HepG2 (cell line): ENCODE measurements around the gene TOP1. TPM values are rescaled to one million over a fixed set of nuclear protein-coding genes. Genes with fewer than 3 reads are reported as not detected.

ENCODE experiments used
- ARHGAP35 ChIP-seq: sonication (generic); formaldehyde crosslinking; IDR thresholded peaks from 2 replicates; pipeline ENCODE4 v1.9.0; 2022; ENCODE audit warnings: mild to moderate bottlenecking, inconsistent platforms, moderate library complexity, missing genetic modification reagents, borderline replicate concordance
- BCL3 ChIP-seq: sonication (generic); formaldehyde crosslinking; IDR thresholded peaks from 2 replicates; pipeline ENCODE4 v1.5.1; 2020; ENCODE audit warnings: mild to moderate bottlenecking, missing genetic modification reagents, moderate library complexity
- CBFB ChIP-seq: sonication (generic); formaldehyde crosslinking; IDR thresholded peaks from 2 replicates; pipeline ENCODE4 v1.4.0; 2020; ENCODE audit warnings: missing genetic modification reagents
- EP300 ChIP-seq, 3 experiments: sonication (generic) in 1 of 3; formaldehyde crosslinking in 1 of 3; IDR thresholded peaks; 2 replicates each; pipeline versions ENCODE4 v1.5.1 to v1.6.1; 2011 to 2020; ENCODE audit warnings: low read depth in 2 of 3, low read length in 2 of 3, borderline replicate concordance in 1 of 3, improper control_type of control experiment in 1 of 3, mild to moderate bottlenecking in 1 of 3, missing genetic modification reagents in 1 of 3, moderate library complexity in 1 of 3
- KDM2A ChIP-seq: sonication (generic); formaldehyde crosslinking; IDR thresholded peaks from 2 replicates; pipeline ENCODE4 v1.4.0; 2020; ENCODE audit warnings: low read depth, missing genetic modification reagents, borderline replicate concordance
- MEF2D ChIP-seq: sonication (generic); formaldehyde crosslinking; IDR thresholded peaks from 2 replicates; pipeline ENCODE4 v1.5.1; 2020; ENCODE audit warnings: mild to moderate bottlenecking, missing genetic modification reagents
- MEIS1 ChIP-seq: sonication (generic); formaldehyde crosslinking; IDR thresholded peaks from 2 replicates; pipeline ENCODE4 v1.9.0; 2021; ENCODE audit warnings: mild to moderate bottlenecking, missing genetic modification reagents, moderate library complexity, borderline replicate concordance
- MXD1 ChIP-seq: sonication (generic); formaldehyde crosslinking; IDR thresholded peaks from 2 replicates; pipeline ENCODE4 v1.4.0; 2020; ENCODE audit warnings: mild to moderate bottlenecking, missing genetic modification reagents
- NCOR1 ChIP-seq: fragments of 200-600 bp; sonication (generic); IDR thresholded peaks from 2 replicates; pipeline ENCODE4 v1.7.0; 2017; ENCODE audit warnings: antibody characterized with exemption, low read length, borderline replicate concordance
- SKI ChIP-seq: fragments of 450-650 bp; IDR thresholded peaks from one replicate; pipeline ENCODE4 v1.6.1; 2018; ENCODE audit warnings: mild to moderate bottlenecking; ENCODE audit not compliant: partially characterized antibody
- SNAPC4 ChIP-seq: sonication (generic); formaldehyde crosslinking; IDR thresholded peaks from 2 replicates; pipeline ENCODE4 v1.4.0; 2020; ENCODE audit warnings: mild to moderate bottlenecking, missing genetic modification reagents
- ZBTB44 ChIP-seq: sonication (generic); formaldehyde crosslinking; IDR thresholded peaks from 2 replicates; pipeline ENCODE4 v1.4.0; 2020; ENCODE audit warnings: missing genetic modification reagents
- ZFP62 ChIP-seq: sonication (generic); formaldehyde crosslinking; IDR thresholded peaks from 2 replicates; pipeline ENCODE4 v1.4.0; 2020; ENCODE audit warnings: missing genetic modification reagents
- ZNF557 ChIP-seq: sonication (generic); formaldehyde crosslinking; IDR thresholded peaks from 2 replicates; pipeline ENCODE4 v1.4.0; 2020; ENCODE audit warnings: missing genetic modification reagents
- ZNF577 ChIP-seq: sonication (generic); formaldehyde crosslinking; IDR thresholded peaks from 2 replicates; pipeline ENCODE4 v1.4.0; 2020; ENCODE audit warnings: mild to moderate bottlenecking, low read depth, missing genetic modification reagents, borderline replicate concordance
- polyA plus RNA-seq, 8 experiments: library from polyadenylated mRNA; depleted of rRNA in 3 of 8; stranded (reverse) in 7 of 8; unstranded in 1 of 8; fragments of >200 nt; fragmentation: Illumina TruSeq in 4 of 8; extraction: Trizol in 4 of 8; gene quantifications; 2 replicates each; pipeline versions ENCODE4 v1.2.1 to v1.2.3, GENCODE V29; 2011 to 2016; ENCODE audit warnings: low read depth in 4 of 8, missing spikeins in 1 of 8, mixed read lengths in 1 of 8; ENCODE audit not compliant: insufficient read depth in 1 of 8
- total RNA-seq, 5 experiments: library from RNA; depleted of rRNA; stranded (reverse); fragments of >200 nt; fragmentation: Illumina TruSeq; extraction: Trizol; gene quantifications; 2 replicates each; pipeline ENCODE4 v1.2.3, GENCODE V29; 2016; ENCODE audit warnings: low read depth in 1 of 5
- TF ChIP-seq, protein P1 (sequence below): IDR thresholded peaks from 2 replicates; pipeline ENCODE4 v1.6.1; 2016; ENCODE audit warnings: low read depth
- TF ChIP-seq, protein P2 (sequence below): sonication (generic); formaldehyde crosslinking; conservative IDR thresholded peaks from 2 replicates; pipeline ENCODE4 v1.8.1; 2023; ENCODE audit warnings: missing genetic modification reagents

TOP1 gene
- total and polyA plus RNA-seq, 2 of the 13 experiments (the other 11 are each of a cell fraction or from before 2014, with no cell fraction given): 10.2 to 19.4 TPM

- TF ChIP-seq SNAPC4 (CRISPR knock-in tag) (no peak), CBFB (CRISPR knock-in tag) (no peak), BCL3 (no peak), ZBTB44 (CRISPR knock-in tag) (no peak), ARHGAP35 (CRISPR knock-in tag) (no peak), SKI (peak; percentile 28), NCOR1 (no peak), EP300 (IDR thresholded peaks at IDR 0.05; ENCODE audit: low read depth in 2 of 2, low read length in 2 of 2) (no peak), EP300 (CRISPR knock-in tag; IDR thresholded peaks at IDR 0.05; ENCODE audit: borderline replicate concordance) (no peak), MEIS1 (CRISPR knock-in tag) (no peak), MEF2D (CRISPR knock-in tag) (peak; percentile 33; the same call in 1 of the 2 replicates), ZFP62 (CRISPR knock-in tag) (no peak), ZNF577 (CRISPR knock-in tag) (no peak), MXD1 (peak; percentile 44; the same call in 1 of the 2 replicates), KDM2A (CRISPR knock-in tag) (peak; percentile 50; the same call in 1 of the 2 replicates), ZNF557 (no peak)
- TF ChIP-seq, protein P1, sequence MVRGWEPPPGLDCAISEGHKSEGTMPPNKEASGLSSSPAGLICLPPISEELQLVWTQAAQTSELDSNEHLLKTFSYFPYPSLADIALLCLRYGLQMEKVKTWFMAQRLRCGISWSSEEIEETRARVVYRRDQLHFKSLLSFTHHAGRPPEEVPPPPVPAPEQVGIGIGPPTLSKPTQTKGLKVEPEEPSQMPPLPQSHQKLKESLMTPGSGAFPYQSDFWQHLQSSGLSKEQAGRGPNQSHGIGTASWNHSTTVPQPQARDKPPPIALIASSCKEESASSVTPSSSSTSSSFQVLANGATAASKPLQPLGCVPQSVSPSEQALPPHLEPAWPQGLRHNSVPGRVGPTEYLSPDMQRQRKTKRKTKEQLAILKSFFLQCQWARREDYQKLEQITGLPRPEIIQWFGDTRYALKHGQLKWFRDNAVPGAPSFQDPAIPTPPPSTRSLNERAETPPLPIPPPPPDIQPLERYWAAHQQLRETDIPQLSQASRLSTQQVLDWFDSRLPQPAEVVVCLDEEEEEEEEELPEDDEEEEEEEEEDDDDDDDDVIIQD (CRISPR knock-in tag): no peak
- TF ChIP-seq, protein P2, sequence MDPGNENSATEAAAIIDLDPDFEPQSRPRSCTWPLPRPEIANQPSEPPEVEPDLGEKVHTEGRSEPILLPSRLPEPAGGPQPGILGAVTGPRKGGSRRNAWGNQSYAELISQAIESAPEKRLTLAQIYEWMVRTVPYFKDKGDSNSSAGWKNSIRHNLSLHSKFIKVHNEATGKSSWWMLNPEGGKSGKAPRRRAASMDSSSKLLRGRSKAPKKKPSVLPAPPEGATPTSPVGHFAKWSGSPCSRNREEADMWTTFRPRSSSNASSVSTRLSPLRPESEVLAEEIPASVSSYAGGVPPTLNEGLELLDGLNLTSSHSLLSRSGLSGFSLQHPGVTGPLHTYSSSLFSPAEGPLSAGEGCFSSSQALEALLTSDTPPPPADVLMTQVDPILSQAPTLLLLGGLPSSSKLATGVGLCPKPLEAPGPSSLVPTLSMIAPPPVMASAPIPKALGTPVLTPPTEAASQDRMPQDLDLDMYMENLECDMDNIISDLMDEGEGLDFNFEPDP (CRISPR knock-in tag): no peak
Measured at GRCh38 chr20:41173161-41173721, 144.6 kb downstream of the TOP1 start (continued).
